H7 (cell line): ENCODE measurements around the gene MPP1. TPM values are rescaled to one million over a fixed set of nuclear protein-coding genes. Genes with fewer than 3 reads are reported as not detected.

ENCODE experiments used
- DNase-seq: peaks from one replicate; pipeline ENCODE4 v3.0.0; 2012
- H3K27me3 ChIP-seq: 2 replicates; pipeline ENCODE4 v1.6.0; 2011; ENCODE audit warnings: mild to moderate bottlenecking, low read length; ENCODE audit not compliant: control insufficient read depth, insufficient read depth
- H3K36me3 ChIP-seq: replicated peaks from 2 replicates; pipeline ENCODE4 v1.5.1; 2011; ENCODE audit warnings: low read length; ENCODE audit not compliant: control insufficient read depth, insufficient read depth
- H3K4me3 ChIP-seq: 2 replicates; pipeline ENCODE4 v1.5.1; 2011; ENCODE audit warnings: low read depth, mild to moderate bottlenecking, control low read depth, low read length, moderate library complexity; ENCODE audit not compliant: insufficient read depth
- total RNA-seq: library from RNA; depleted of rRNA; stranded (reverse); fragments of >200 nt; shearing (Covaris generic); gene quantifications from 2 replicates; pipeline ENCODE4 v1.2.3, GENCODE V29; 2014; rRNA removed

Gene MPP1
- total RNA-seq, 1 experiment from 2014 or later = 10.5 TPM

GRCh38 chrX:154735695-154736393, 69.4 kb downstream of the MPP1 start:
- no peaks in the 10 kb centered on the region for H3K27me3 ChIP-seq
- no peaks in the 10 kb centered on the region for H3K36me3 ChIP-seq
- no peak for DNase-seq
- no peak overlapping the region for H3K4me3 ChIP-seq

GRCh38 chrX:154734061-154734781, 71.1 kb downstream of the MPP1 start:
- Histone ChIP-seq H3K27me3 (no peaks in the 10 kb centered on the region), H3K4me3 (no peak overlapping the region), H3K36me3 (no peaks in the 10 kb centered on the region)
- no peak for DNase-seq

GRCh38 chrX:154733066-154733425, 72.2 kb downstream of the MPP1 start:
- Histone ChIP-seq H3K4me3 (no peak overlapping the region), H3K27me3 (no peaks in the 10 kb centered on the region), H3K36me3 (no peaks in the 10 kb centered on the region)
- DNase-seq = no peak

GRCh38 chrX:154732421-154733065, 72.7 kb downstream of the MPP1 start:
- Histone ChIP-seq H3K36me3 (no peaks in the 10 kb centered on the region), H3K4me3 (no peak overlapping the region), H3K27me3 (no peaks in the 10 kb centered on the region)
- no peak for DNase-seq

- H3K36me3 ChIP-seq = no peaks in the 10 kb centered on the region
- H3K4me3 ChIP-seq = no peak overlapping the region
- H3K27me3 ChIP-seq = no peaks in the 10 kb centered on the region
- DNase-seq = no peak
Measured at GRCh38 chrX:154731881-154732280, 73.4 kb downstream of the MPP1 start.

- no peak for DNase-seq
- no peak overlapping the region for H3K4me3 ChIP-seq
- no peaks in the 10 kb centered on the region for H3K27me3 ChIP-seq
- no peaks in the 10 kb centered on the region for H3K36me3 ChIP-seq
Measured at GRCh38 chrX:154731184-154731583, 74.1 kb downstream of the MPP1 start.

- no peaks in the 10 kb centered on the region for H3K36me3 ChIP-seq
- no peaks in the 10 kb centered on the region for H3K27me3 ChIP-seq
- H3K4me3 ChIP-seq = no peak overlapping the region
- DNase-seq = no peak
Measured at GRCh38 chrX:154730253-154730891, 74.9 kb downstream of the MPP1 start.

- DNase-seq = no peak
- no peaks in the 10 kb centered on the region for H3K27me3 ChIP-seq
- H3K36me3 ChIP-seq = no peaks in the 10 kb centered on the region
- H3K4me3 ChIP-seq = no peak overlapping the region
Measured at GRCh38 chrX:154729439-154729838, 75.8 kb downstream of the MPP1 start.

Other genes starting within 250 kb of the MPP1 start
- not detected in 2 replicates for gene CTAG1A, start 220.4 kb downstream of the MPP1 start, total RNA-seq
- not detected in 2 replicates for gene CTAG1B, start 186.2 kb downstream of the MPP1 start, total RNA-seq
- gene CTAG2, start 151.9 kb downstream of the MPP1 start, total RNA-seq = not detected in 2 replicates
- 0.22 and 0.45 TPM in 2 replicates for gene GAB3, start 54.4 kb downstream of the MPP1 start, total RNA-seq
- 55.4 and 65.6 TPM in 2 replicates for gene DKC1, start 42.6 kb downstream of the MPP1 start, total RNA-seq
- not detected in 2 replicates for gene SMIM9, start 29.2 kb upstream of the MPP1 start, total RNA-seq
- gene F8A1, start 80.9 kb upstream of the MPP1 start, total RNA-seq = 8.2 and 8.4 TPM in 2 replicates
- gene F8, start 217.2 kb upstream of the MPP1 start, total RNA-seq = 1.4 and 2.1 TPM in 2 replicates
- gene FUNDC2, start 221.4 kb upstream of the MPP1 start, total RNA-seq = 50.0 and 56.0 TPM in 2 replicates